HG03135 (cell line): ENCODE data around the gene FASN.
A peak's percentile ranks its signal among the peaks of the same experiment; 100 is the strongest.

Experiments used
- ATAC-seq: cut with Tn5 transposase; IDR thresholded peaks from one replicate; pipeline ENCODE4 v1.9.1; 2021; ENCODE audit warnings: mild to moderate bottlenecking, moderate library complexity; ENCODE audit not compliant: unreplicated experiment

FASN gene

GRCh38 chr17:82030470-82031302 is 67.3 kb downstream of the FASN start:
- ATAC-seq = peak; percentile 44

GRCh38 chr17:82029990-82030469 is 68.0 kb downstream of the FASN start:
- ATAC-seq = no peak

GRCh38 chr17:82029391-82029790 is 68.6 kb downstream of the FASN start:
- no peak for ATAC-seq

GRCh38 chr17:82028966-82029365 is 69.1 kb downstream of the FASN start:
- ATAC-seq = no peak
